GM21381 (cell line): ENCODE results near the gene ADGRL1.

ENCODE experiments used
- ATAC-seq: cut with Tn5 transposase; IDR thresholded peaks from one replicate; pipeline ENCODE4 v1.9.1; 2021; ENCODE audit warnings: mild to moderate bottlenecking, moderate library complexity; ENCODE audit not compliant: unreplicated experiment

Gene ADGRL1

DNA sequence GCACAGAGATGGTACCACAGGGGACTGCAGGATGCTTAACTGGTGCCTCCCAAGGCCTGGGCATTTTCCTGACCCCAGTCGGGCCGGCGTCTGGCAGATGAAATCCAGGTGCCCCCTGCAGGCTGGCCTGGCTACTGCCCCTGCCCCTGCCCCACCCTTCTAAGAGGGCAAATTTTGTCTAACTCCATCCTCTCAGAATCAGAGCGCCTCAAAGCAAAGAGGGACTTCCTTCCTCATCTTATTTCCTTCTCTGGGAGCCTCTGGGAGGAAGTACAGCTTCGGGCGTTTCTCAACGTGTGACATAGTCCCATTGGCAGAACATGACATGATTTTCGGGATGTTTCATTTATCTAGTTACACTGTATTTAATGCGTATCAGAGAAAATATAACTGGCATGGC lies 91.1 kb downstream of the ADGRL1 start:
- no peak for ATAC-seq

DNA sequence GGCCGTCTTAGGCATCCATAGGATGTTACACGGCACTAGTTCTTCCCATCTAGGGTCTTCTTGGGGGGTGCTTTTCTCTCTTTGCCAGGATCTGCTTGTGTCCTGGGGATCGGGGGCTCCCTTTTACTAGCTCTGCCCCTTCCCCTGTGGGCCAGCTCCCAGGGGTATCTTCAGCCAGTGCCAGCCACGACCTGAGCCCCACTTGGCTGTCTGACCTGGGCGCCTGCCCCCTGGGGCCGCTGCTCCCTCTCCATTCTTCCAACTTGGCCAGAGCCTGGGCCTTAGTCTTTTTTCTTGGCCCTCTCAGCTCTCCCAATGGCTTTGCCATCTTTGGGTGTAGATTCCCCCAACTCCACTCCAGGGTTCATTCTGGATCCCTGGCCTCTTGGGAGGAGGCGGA lies 91.5 kb downstream of the ADGRL1 start:
- ATAC-seq: no peak

GRCh38 chr19:14113762-14114414 lies 92.1 kb downstream of the ADGRL1 start:
- no peak for ATAC-seq

GRCh38 chr19:14112809-14113385 lies 93.1 kb downstream of the ADGRL1 start:
- no peak for ATAC-seq

GRCh38 chr19:14112051-14112808 lies 93.7 kb downstream of the ADGRL1 start:
- ATAC-seq: no peak

GRCh38 chr19:14111486-14111885 lies 94.5 kb downstream of the ADGRL1 start:
- ATAC-seq: no peak

DNA sequence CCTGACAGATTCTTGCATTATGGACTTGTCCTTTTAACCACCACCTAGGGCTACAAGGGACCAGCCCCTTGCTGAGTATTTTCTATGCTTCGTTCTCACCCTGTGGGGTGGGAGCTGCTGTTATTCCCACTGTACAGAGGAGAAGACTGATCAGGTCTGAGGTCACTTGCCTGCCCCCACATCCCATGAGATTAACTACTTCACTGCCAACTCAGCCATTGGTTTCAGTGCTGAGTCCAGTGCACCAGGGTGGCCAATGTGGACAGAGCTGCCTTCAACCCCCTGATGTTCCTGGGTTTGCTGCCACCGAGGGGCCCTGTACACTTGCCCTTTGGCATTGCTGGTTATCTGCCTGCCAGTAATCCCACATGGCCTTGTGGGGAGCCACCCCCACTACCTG lies 95.3 kb downstream of the ADGRL1 start:
- ATAC-seq: no peak

DNA sequence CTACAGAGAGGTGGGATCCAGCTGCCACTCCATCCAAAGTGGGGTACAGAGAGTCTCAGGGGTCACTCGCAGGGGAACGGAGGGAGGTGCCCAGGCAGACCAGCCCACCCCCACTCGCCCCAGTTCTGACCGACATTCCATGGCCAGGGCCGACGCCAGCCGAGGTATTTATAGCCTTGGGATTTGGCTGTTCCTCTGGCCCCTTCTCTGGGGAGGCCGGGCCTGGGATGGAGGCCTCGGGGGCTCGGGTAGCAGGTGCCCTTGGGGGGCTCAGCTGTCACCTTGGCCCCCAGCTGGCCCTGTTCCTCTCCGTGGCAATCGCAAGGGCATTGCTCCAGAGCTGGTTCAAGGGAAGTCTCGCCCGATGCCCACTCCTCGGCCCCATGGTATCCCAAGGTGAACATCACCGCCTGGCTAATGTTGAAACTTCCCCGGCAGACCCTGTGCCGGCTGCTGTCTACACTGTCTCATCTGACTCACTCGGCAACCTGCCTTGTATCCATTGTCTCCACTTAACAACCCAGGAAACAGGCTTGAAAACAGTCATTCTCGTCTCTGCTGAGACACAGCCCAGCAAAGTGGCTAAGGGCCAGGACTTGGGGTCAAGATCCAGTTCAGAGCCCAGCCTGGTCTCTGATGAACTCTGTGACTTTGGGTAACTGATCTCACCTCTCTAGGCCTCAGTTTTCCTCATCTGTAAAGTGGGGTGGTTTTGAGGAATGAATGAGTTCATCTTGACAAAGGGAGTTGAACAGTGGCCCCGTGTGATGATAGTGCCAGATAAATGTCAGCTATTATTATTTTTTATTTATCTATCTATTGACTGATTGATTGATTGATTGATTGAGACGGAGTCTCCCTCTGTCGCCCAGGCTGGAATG lies 98.1 kb downstream of the ADGRL1 start:
- no peak for ATAC-seq

DNA sequence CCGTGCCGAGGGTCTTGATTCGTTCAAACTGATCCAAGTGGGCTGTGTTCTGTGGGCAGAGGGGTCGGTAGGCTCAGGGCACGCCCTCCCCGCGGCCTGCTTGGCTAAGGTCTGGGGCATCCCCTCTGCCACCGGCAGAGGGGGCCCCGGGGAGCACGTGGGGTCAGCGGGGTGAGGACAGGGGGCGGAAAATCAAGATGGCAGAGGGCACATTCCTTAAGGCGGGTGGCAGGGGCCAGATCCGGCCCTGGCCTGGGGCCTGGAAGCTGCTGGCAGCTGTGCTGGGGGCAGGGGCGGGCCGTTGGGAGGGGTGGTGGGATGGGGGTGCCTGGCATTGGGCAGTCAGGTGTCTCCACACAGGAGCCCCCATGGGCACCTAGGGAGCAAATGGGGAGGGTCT lies 99.1 kb downstream of the ADGRL1 start:
- no peak for ATAC-seq

GRCh38 chr19:14105680-14106079 lies 100.3 kb downstream of the ADGRL1 start:
- no peak for ATAC-seq

DNA sequence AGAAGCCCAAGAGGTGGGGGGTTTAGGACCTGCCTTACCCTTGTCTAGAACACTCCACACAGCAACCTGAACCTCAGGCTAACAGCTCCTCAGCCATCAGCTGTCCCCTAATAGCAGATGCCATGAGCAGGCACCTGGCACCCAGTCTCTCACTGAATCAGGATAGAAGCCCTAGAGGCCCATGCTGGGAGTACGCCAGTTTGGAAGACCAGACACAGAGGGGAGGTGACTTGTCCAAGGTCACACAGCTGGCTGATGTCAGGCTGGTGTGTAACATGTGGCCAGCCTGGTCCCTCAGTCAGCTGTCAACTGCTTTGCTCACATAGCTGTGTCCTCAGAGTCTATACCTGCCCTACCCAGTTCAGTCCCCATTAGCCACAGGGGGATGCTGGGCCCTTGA lies 102.7 kb downstream of the ADGRL1 start:
- no peak for ATAC-seq

GRCh38 chr19:14102756-14103155 lies 103.2 kb downstream of the ADGRL1 start:
- ATAC-seq: no peak

DNA sequence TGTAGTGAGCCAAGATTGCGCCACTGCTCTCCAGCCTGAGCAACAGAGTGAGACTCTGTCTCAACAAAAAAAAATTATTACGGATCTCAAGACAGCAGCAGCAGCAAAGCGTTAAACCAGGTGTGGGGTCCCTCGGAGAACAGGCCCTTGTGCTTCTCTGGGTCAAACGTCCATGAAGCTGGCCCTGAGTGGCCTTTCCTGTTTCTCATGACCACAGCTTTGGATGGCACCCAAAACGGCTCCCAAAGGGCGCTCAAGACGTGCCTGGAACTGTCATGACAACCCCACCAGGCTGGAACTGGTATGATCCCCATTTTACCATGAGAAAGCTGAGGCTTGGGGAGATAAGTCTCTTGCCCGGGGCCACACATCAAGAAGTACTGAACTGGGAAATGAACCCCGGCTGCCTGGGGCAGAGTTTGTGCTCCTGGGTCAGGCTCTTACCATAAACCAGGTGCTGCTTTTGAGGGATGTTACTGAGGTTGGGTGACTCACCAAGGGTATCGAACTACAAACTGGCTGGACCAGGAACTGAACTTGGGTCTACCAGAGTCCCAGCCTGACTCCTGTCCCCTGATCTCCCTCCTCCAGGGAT lies 103.8 kb downstream of the ADGRL1 start:
- no peak for ATAC-seq

GRCh38 chr19:14101003-14101545 lies 104.9 kb downstream of the ADGRL1 start:
- no peak for ATAC-seq
